Mammary epithelial cell (primary cell): ENCODE data around the gene SMG9.

Experiments used
- CTCF ChIP-seq, 2 donors: IDR thresholded peaks in 1 of 2; conservative IDR thresholded peaks in 1 of 2; 2 replicates each; pipeline ENCODE4 v1.5.1; 2011 to 2012; ENCODE audit warnings: inconsistent platforms in 2 of 2, low read length in 2 of 2, mild to moderate bottlenecking in 2 of 2, control low read depth in 1 of 2, low read depth in 1 of 2; ENCODE audit not compliant: insufficient read depth in 1 of 2; ENCODE audit errors: extremely low read depth in 1 of 2
- EZH2 ChIP-seq: IDR thresholded peaks from 2 replicates; pipeline ENCODE4 v1.6.1; 2012; ENCODE audit warnings: low read length, inconsistent platforms, borderline replicate concordance

- no peak for TF ChIP-seq CTCF (conservative IDR thresholded peaks at IDR 0.05 in 1 of 2, IDR thresholded peaks at IDR 0.05 in 1 of 2; ENCODE audit: extremely low read depth in 1 of 2, insufficient read depth in 1 of 2, low read depth in 1 of 2, low read length in 2 of 2)
- no peak for TF ChIP-seq EZH2
Observed at GRCh38 chr19:43755256-43755801, 567 bp upstream of the SMG9 start.
